GM23338 (cell line): ENCODE data around the gene FCRL6. TPM values are rescaled to one million over a fixed set of nuclear protein-coding genes. Genes with fewer than 3 reads are reported as not detected.

Experiments used
- ATAC-seq: fragments of 200-7000 bp; cut with Tn5 transposase; 3 replicates; pipeline ENCODE4 v1.9.1; 2020
- DNase-seq: peaks from one replicate; pipeline ENCODE4 v3.0.0-alpha.2; 2015; ENCODE audit warnings: low spot score
- H2AFZ ChIP-seq: fragments of 200-600 bp; sonication (generic); 2 replicates; pipeline ENCODE4 v1.8.0; 2016; ENCODE audit warnings: antibody characterized with exemption, mild to moderate bottlenecking, moderate library complexity
- H3F3A ChIP-seq: fragments of 200-600 bp; sonication (generic); replicated peaks from 2 replicates; pipeline ENCODE4 v1.8.0; 2017; ENCODE audit warnings: antibody characterized with exemption, mixed run types, low read depth
- H3K27ac ChIP-seq: fragments of 200-600 bp; sonication (generic); 2 replicates; pipeline ENCODE4 v1.6.1; 2016; ENCODE audit warnings: low read depth
- H3K27me3 ChIP-seq: fragments of 200-600 bp; sonication (generic); 2 replicates; pipeline ENCODE4 v1.8.0; 2016; ENCODE audit warnings: mild to moderate bottlenecking, mixed run types, moderate library complexity; ENCODE audit not compliant: insufficient read depth
- H3K36me3 ChIP-seq: fragments of 200-600 bp; sonication (generic); 2 replicates; pipeline ENCODE4 v1.8.0; 2016; ENCODE audit warnings: mild to moderate bottlenecking; ENCODE audit not compliant: insufficient read depth
- H3K4me1 ChIP-seq: fragments of 200-600 bp; sonication (generic); 2 replicates; pipeline ENCODE4 v1.8.0; 2016; ENCODE audit warnings: mild to moderate bottlenecking, moderate library complexity; ENCODE audit not compliant: insufficient read depth
- H3K4me2 ChIP-seq: fragments of 200-600 bp; sonication (generic); 2 replicates; pipeline ENCODE4 v1.7.1; 2017; ENCODE audit warnings: mixed run types
- H3K4me3 ChIP-seq: fragments of 200-600 bp; sonication (generic); 2 replicates; pipeline ENCODE4 v1.6.1; 2016; ENCODE audit warnings: mixed run types
- H3K79me2 ChIP-seq: fragments of 200-600 bp; sonication (generic); replicated peaks from 2 replicates; pipeline ENCODE4 v1.8.0; 2017; ENCODE audit warnings: mild to moderate bottlenecking; ENCODE audit not compliant: insufficient read depth
- H3K9me2 ChIP-seq: fragments of 200-600 bp; sonication (generic); 2 replicates; pipeline ENCODE4 v1.8.0; 2017; ENCODE audit not compliant: insufficient read depth
- H4K20me1 ChIP-seq: fragments of 200-600 bp; sonication (generic); replicated peaks from 2 replicates; pipeline ENCODE4 v1.8.0; 2017; ENCODE audit warnings: mild to moderate bottlenecking; ENCODE audit not compliant: insufficient read depth
- H3K27ac Mint-ChIP-seq: 2 replicates; pipeline ENCODE4 v1.8.0; 2020; ENCODE audit warnings: inconsistent platforms, mild to moderate bottlenecking, moderate library complexity, mixed read lengths
- H3K27me3 Mint-ChIP-seq: 3 replicates; pipeline ENCODE4 v1.8.0; 2022; ENCODE audit warnings: low read depth, mild to moderate bottlenecking, moderate library complexity, mixed read lengths, inconsistent platforms; ENCODE audit not compliant: insufficient read depth, poor library complexity
- H3K36me3 Mint-ChIP-seq: 3 replicates; pipeline ENCODE4 v1.8.0; 2021; ENCODE audit warnings: low read depth, mild to moderate bottlenecking, inconsistent platforms, moderate library complexity, mixed read lengths
- H3K4me1 Mint-ChIP-seq: 3 replicates; pipeline ENCODE4 v1.8.0; 2020; ENCODE audit warnings: mild to moderate bottlenecking, inconsistent platforms, mixed read lengths
- H3K4me3 Mint-ChIP-seq: 3 replicates; pipeline ENCODE4 v1.8.0; 2021; ENCODE audit warnings: moderate library complexity, mild to moderate bottlenecking, inconsistent platforms, mixed read lengths
- H3K9me3 Mint-ChIP-seq: 3 replicates; pipeline ENCODE4 v1.8.0; 2020; ENCODE audit warnings: moderate library complexity, mild to moderate bottlenecking, inconsistent platforms, mixed read lengths
- CREB1 ChIP-seq: fragments of 250-450 bp; sonication (Bioruptor Pico); IDR thresholded peaks from 2 replicates; pipeline ENCODE4 v1.5.0; 2020; ENCODE audit warnings: low read depth, mild to moderate bottlenecking, moderate library complexity
- EZH2 ChIP-seq: fragments of 200-600 bp; sonication (generic); IDR thresholded peaks from one replicate; pipeline ENCODE4 v1.8.0; 2017; ENCODE audit warnings: antibody characterized with exemption, mild to moderate bottlenecking, low read depth; ENCODE audit not compliant: unreplicated experiment
- NANOG ChIP-seq: IDR thresholded peaks from 2 replicates; pipeline ENCODE4 v1.6.1; 2016; ENCODE audit warnings: antibody characterized with exemption, borderline replicate concordance
- POLR2AphosphoS5 ChIP-seq: IDR thresholded peaks from 2 replicates; pipeline ENCODE4 v1.6.1; 2016; ENCODE audit warnings: antibody characterized with exemption, low read depth
- STAT1 ChIP-seq: IDR thresholded peaks from one replicate; pipeline ENCODE4 v1.6.1; 2016; ENCODE audit warnings: antibody characterized with exemption; ENCODE audit not compliant: unreplicated experiment
- ZNF114 ChIP-seq: fragments of 250-450 bp; sonication (Bioruptor Pico); IDR thresholded peaks from 2 replicates; pipeline ENCODE4 v1.5.0; 2020; ENCODE audit warnings: mild to moderate bottlenecking, moderate library complexity
- ZNF331 ChIP-seq: fragments of 250-450 bp; sonication (Bioruptor Pico); IDR thresholded peaks from 2 replicates; pipeline ENCODE4 v1.5.0; 2020; ENCODE audit warnings: low read depth, mild to moderate bottlenecking, moderate library complexity
- polyA plus RNA-seq: library from polyadenylated mRNA; unstranded; fragments of >200 nt; fragmentation: Nextera tagmentation; extraction: Ambion mirVana; gene quantifications from 2 replicates; pipeline ENCODE4 v1.2.1, GENCODE V29; 2016
- total RNA-seq: library from RNA; depleted of rRNA; stranded (reverse); fragments of >200 nt; shearing (Covaris generic); gene quantifications from 2 replicates; pipeline ENCODE4 v1.2.3, GENCODE V29; 2014
- TF ChIP-seq, protein P1 (sequence below), 2 experiments: fragments of 200-600 bp in 1 of 2; sonication (generic) in 1 of 2; conservative IDR thresholded peaks; 2 replicates each; pipeline versions ENCODE4 v1.5.1 to v1.6.1; 2016 to 2017; ENCODE audit warnings: antibody characterized with exemption in 2 of 2, low read depth in 2 of 2, mild to moderate bottlenecking in 2 of 2, moderate library complexity in 1 of 2
- TF ChIP-seq, protein P2 (sequence below): IDR thresholded peaks from one replicate; pipeline ENCODE4 v1.6.1; 2018; ENCODE audit warnings: antibody characterized with exemption; ENCODE audit not compliant: unreplicated experiment

The FCRL6 gene
- total and polyA plus RNA-seq, 2 experiments from 2014 or later: not detected

DNA sequence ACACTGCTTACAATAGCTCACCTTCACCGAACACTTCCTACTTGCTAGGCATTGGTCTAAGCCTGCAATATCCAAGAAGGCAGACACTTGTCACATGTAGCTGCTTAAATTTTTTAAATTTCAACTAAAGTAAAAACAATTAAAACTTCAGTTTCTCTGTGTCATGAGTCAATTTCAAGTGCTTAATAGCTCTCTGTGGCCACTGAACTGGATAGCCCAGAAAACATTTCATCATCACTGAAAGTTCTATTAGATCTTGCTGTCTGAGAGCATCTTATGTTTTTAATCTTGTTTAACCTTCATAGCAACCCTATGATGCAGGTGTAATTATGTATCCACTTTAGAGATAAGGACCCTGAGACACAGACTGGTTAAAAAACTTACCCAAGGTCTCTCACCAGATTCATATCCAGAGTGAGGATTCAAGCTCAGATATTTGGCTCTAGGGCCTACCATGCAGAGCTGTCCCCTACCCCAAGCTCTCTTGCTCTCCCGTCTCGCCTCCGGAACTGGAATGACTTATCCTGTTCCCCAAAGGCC, 2.6 kb upstream of the FCRL6 start:
- H3K4me3 ChIP-seq: no peak overlapping the region
- no peaks in the 10 kb centered on the region for H3K4me1 Mint-ChIP-seq
- no peak overlapping the region for H3K4me2 ChIP-seq
- ATAC-seq: no peak
- H3K27me3 ChIP-seq: no peaks in the 10 kb centered on the region
- no peaks in the 10 kb centered on the region for H3K9me2 ChIP-seq
- no peak overlapping the region for H2AFZ ChIP-seq
- no peak overlapping the region for H3K4me3 Mint-ChIP-seq
- H3K27me3 Mint-ChIP-seq: peaks cover 4% of the 10 kb centered on the region
- H4K20me1 ChIP-seq: no peaks in the 10 kb centered on the region
- DNase-seq: no peak
- no peaks in the 10 kb centered on the region for H3K36me3 Mint-ChIP-seq
- no peaks in the 10 kb centered on the region for H3F3A ChIP-seq
- H3K79me2 ChIP-seq: no peaks in the 10 kb centered on the region
- no peaks in the 10 kb centered on the region for H3K36me3 ChIP-seq
- H3K27ac Mint-ChIP-seq: no peak overlapping the region
- TF ChIP-seq POLR2AphosphoS5 (no peak), ZNF331 (CRISPR knock-in tag) (no peak), EZH2 (no peak)
- TF ChIP-seq, protein P1, sequence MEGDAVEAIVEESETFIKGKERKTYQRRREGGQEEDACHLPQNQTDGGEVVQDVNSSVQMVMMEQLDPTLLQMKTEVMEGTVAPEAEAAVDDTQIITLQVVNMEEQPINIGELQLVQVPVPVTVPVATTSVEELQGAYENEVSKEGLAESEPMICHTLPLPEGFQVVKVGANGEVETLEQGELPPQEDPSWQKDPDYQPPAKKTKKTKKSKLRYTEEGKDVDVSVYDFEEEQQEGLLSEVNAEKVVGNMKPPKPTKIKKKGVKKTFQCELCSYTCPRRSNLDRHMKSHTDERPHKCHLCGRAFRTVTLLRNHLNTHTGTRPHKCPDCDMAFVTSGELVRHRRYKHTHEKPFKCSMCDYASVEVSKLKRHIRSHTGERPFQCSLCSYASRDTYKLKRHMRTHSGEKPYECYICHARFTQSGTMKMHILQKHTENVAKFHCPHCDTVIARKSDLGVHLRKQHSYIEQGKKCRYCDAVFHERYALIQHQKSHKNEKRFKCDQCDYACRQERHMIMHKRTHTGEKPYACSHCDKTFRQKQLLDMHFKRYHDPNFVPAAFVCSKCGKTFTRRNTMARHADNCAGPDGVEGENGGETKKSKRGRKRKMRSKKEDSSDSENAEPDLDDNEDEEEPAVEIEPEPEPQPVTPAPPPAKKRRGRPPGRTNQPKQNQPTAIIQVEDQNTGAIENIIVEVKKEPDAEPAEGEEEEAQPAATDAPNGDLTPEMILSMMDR (conservative IDR thresholded peaks at IDR 0.05; ENCODE audit: low read depth in 2 of 2): no peak
- H3K4me1 ChIP-seq: no peaks in the 10 kb centered on the region
- no peaks in the 10 kb centered on the region for H3K9me3 Mint-ChIP-seq
- H3K27ac ChIP-seq: no peak overlapping the region

DNA sequence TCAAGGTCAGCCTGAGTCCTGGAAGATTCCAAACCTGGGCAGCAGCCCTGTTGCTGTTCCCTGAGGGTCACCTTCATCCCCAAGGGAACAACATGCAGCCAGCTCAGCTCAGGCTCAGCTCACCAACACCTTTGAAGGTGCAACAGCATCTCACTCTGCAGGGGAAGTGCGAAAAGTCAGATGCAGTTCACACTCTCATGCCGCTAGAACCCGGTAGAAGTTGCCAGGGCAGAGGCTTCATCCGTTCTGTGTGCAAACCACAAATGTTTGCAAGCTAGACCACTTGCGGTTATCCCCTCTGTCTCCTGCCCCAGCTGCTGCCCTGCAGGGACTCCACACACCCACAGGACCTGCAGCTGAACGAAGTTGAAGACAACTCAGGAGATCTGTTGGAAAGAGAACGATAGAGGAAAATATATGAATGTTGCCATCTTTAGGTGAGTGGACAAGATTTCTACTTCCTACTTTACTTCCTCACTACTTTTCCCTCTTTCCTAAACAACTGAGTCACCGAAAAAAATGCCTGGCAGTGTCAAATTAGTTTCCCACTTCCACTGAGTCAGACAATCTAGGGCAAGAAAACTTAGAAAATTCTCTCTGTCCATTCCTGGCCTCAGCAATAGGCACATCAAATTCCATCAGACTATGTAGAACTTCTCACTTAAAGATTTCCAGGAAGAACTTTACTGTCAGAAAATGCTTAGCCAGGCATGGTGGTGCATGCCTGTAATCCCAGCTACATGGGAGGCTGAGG, 1.8 kb upstream of the FCRL6 start:
- 0 out of 2 replicates have a peak, but pooled peaks cover 2% of the 10 kb centered on the region for H3K9me2 ChIP-seq
- TF ChIP-seq EZH2 (no peak), STAT1 (no peak), NANOG (no peak), CREB1 (CRISPR knock-in tag) (no peak), ZNF114 (CRISPR knock-in tag) (no peak)
- TF ChIP-seq, protein P2, sequence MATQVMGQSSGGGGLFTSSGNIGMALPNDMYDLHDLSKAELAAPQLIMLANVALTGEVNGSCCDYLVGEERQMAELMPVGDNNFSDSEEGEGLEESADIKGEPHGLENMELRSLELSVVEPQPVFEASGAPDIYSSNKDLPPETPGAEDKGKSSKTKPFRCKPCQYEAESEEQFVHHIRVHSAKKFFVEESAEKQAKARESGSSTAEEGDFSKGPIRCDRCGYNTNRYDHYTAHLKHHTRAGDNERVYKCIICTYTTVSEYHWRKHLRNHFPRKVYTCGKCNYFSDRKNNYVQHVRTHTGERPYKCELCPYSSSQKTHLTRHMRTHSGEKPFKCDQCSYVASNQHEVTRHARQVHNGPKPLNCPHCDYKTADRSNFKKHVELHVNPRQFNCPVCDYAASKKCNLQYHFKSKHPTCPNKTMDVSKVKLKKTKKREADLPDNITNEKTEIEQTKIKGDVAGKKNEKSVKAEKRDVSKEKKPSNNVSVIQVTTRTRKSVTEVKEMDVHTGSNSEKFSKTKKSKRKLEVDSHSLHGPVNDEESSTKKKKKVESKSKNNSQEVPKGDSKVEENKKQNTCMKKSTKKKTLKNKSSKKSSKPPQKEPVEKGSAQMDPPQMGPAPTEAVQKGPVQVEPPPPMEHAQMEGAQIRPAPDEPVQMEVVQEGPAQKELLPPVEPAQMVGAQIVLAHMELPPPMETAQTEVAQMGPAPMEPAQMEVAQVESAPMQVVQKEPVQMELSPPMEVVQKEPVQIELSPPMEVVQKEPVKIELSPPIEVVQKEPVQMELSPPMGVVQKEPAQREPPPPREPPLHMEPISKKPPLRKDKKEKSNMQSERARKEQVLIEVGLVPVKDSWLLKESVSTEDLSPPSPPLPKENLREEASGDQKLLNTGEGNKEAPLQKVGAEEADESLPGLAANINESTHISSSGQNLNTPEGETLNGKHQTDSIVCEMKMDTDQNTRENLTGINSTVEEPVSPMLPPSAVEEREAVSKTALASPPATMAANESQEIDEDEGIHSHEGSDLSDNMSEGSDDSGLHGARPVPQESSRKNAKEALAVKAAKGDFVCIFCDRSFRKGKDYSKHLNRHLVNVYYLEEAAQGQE: no peak

More for the DNA sequence above, 1.8 kb upstream of the FCRL6 start:
- Histone ChIP-seq H3K79me2 (no peaks in the 10 kb centered on the region), H4K20me1 (no peaks in the 10 kb centered on the region), H3K4me3 (no peak overlapping the region), H3K27me3 (no peaks in the 10 kb centered on the region), H3F3A (no peaks in the 10 kb centered on the region), H3K27ac (no peak overlapping the region), H3K4me1 (no peaks in the 10 kb centered on the region), H3K36me3 (no peaks in the 10 kb centered on the region), H3K4me2 (no peak overlapping the region), H2AFZ (no peak overlapping the region; the same call in 1 of the 2 replicates)
- H3K4me1 Mint-ChIP-seq: no peaks in the 10 kb centered on the region
- H3K36me3 Mint-ChIP-seq: no peaks in the 10 kb centered on the region
- H3K4me3 Mint-ChIP-seq: no peak overlapping the region
- H3K27ac Mint-ChIP-seq: no peak overlapping the region
- no peak for DNase-seq
- peaks cover 4% of the 10 kb centered on the region for H3K27me3 Mint-ChIP-seq
- no peaks in the 10 kb centered on the region for H3K9me3 Mint-ChIP-seq
- ATAC-seq: no peak
